ENCODE results near the gene MAP3K5.
"Not testable (repeated sequence)": the region's sequence is repeated elsewhere in the genome, so short reads cannot be mapped to it uniquely, and the experiment has no call there.

MAP3K5 gene

GRCh38 chr6:136793363-136793762 is 1.1 kb upstream of the MAP3K5 start:
- DNase-seq (ENCODE audit: low read depth in 2 of 2), result no peak

GRCh38 chr6:136792095-136792409 is 225 bp downstream of the MAP3K5 start:
- DNase-seq (ENCODE audit: low read depth in 2 of 2), result no peak

- DNase-seq (ENCODE audit: low read depth in 2 of 2), result no peak
Measured at GRCh38 chr6:136791296-136792094, 782 bp downstream of the MAP3K5 start.

GRCh38 chr6:136790411-136791295 is 1.6 kb downstream of the MAP3K5 start:
- DNase-seq (ENCODE audit: low read depth in 2 of 2), result no peak

GRCh38 chr6:136789440-136789839 is 2.8 kb downstream of the MAP3K5 start:
- not testable (repeated sequence) for DNase-seq (ENCODE audit: low read depth in 2 of 2)

GRCh38 chr6:136788069-136788902 is 4.0 kb downstream of the MAP3K5 start:
- DNase-seq (ENCODE audit: low read depth in 2 of 2), result no peak

GRCh38 chr6:136787726-136788068 is 4.6 kb downstream of the MAP3K5 start:
- DNase-seq (ENCODE audit: low read depth in 2 of 2), result no peak

GRCh38 chr6:136786658-136787057 is 5.6 kb downstream of the MAP3K5 start:
- DNase-seq (ENCODE audit: low read depth in 2 of 2), result no peak

- DNase-seq (ENCODE audit: low read depth in 2 of 2), result no peak
Measured at GRCh38 chr6:136784910-136785746, 7.1 kb downstream of the MAP3K5 start.

GRCh38 chr6:136784271-136784664 is 8.0 kb downstream of the MAP3K5 start:
- DNase-seq (ENCODE audit: low read depth in 2 of 2), result no peak

- no peak for DNase-seq (ENCODE audit: low read depth in 2 of 2)
Measured at GRCh38 chr6:136783495-136784270, 8.6 kb downstream of the MAP3K5 start.

- DNase-seq (ENCODE audit: low read depth in 2 of 2), result no peak
Measured at GRCh38 chr6:136783021-136783420, 9.3 kb downstream of the MAP3K5 start.

- DNase-seq (ENCODE audit: low read depth in 2 of 2), result no peak
Measured at GRCh38 chr6:136782021-136782770, 10.1 kb downstream of the MAP3K5 start.

GRCh38 chr6:136780972-136781371 is 11.3 kb downstream of the MAP3K5 start:
- no peak for DNase-seq (ENCODE audit: low read depth in 2 of 2)

GRCh38 chr6:136779682-136780081 is 12.6 kb downstream of the MAP3K5 start:
- no peak for DNase-seq (ENCODE audit: low read depth in 2 of 2)

GRCh38 chr6:136777651-136778050 is 14.6 kb downstream of the MAP3K5 start:
- no peak for DNase-seq (ENCODE audit: low read depth in 2 of 2)

GRCh38 chr6:136775548-136775947 is 16.7 kb downstream of the MAP3K5 start:
- no peak for DNase-seq (ENCODE audit: low read depth in 2 of 2)

- no peak for DNase-seq (ENCODE audit: low read depth in 2 of 2)
Measured at GRCh38 chr6:136775081-136775480, 17.2 kb downstream of the MAP3K5 start.

- DNase-seq (ENCODE audit: low read depth in 2 of 2), result no peak
Measured at GRCh38 chr6:136774228-136775041, 17.8 kb downstream of the MAP3K5 start.
